CD4-positive, alpha-beta T cell treated with Interleukin-6 for 4 hours (primary cell): ENCODE data around the gene CUL9.
A peak's percentile ranks its signal among the peaks of the same experiment; 100 is the strongest.
"Not testable (repeated sequence)": the region's sequence is repeated elsewhere in the genome, so short reads cannot be mapped to it uniquely, and the experiment has no call there.

Experiments used
- DNase-seq: peaks from one replicate; pipeline ENCODE4 v3.0.0-alpha.2; 2020; ENCODE audit warnings: mixed read lengths

The CUL9 gene

DNA sequence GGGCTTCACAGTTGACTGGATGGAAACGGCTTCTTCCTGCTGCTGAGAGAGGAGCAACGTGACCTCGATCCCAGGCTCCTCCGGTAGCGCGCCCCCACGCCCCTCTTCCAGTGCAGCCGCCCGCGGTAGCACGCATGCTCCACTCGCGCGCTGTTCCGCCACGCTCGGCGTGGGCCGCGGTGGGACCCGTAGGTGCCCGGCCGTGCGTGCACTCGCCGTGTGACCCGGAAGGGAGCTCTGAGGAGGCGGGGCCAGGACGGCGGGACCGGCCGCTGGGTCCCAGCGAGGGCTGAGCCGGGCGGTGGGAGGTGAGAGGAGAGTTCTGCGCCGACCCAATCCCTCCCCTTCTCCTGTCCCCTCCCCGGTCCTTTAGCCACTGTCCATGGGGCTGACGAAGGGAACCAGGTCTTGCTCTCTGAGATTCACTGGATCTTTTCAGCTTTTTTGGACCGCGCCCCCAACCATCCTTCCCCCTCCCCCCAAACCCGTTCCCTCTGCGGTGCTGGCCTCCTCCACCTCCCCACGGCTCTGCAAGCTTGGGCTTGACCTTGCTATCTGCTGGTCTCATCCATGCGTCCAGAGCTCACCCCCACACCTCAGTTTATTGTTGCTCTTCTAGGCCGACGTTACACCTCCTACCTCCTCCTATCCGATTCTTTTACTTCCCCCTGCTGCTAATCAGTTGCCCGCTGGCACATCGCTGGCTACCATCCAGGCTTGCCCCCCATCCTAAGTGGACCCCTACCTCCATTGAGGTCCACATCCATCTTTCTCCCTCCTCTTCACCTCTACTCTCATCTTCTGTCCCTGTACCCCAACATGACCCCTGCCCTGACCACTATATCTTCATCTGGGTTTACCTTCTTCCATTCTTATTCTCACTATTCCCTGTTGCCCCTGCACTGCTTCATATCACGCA, at the start of gene CUL9:
Gene CUL9 (plus strand): TSS at position 255 of the 919 bp plus-strand sequence. CDS start 2,115 bp downstream, outside the sequence.
- DNase-seq = peak; percentile 87

DNA sequence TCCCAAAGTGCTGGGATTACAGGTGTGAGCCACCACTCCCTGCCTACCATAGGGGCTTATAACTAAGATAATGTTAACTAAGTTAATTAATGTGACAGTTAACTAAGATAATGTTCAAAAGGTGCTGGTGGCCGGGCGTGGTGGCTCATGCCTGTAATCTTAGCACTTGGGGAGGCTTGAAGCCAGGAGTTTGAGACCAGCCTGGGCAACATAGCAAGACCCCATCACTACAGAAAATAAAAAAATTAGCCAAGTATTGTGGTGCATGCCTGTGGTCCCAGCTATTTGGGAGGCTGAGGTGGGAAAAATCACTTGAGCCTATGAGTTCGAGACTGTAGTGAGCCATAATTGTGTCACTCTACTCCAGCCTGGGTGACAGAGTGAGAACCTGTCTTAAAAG, 43.7 kb upstream of the CUL9 start:
- DNase-seq = no peak

DNA sequence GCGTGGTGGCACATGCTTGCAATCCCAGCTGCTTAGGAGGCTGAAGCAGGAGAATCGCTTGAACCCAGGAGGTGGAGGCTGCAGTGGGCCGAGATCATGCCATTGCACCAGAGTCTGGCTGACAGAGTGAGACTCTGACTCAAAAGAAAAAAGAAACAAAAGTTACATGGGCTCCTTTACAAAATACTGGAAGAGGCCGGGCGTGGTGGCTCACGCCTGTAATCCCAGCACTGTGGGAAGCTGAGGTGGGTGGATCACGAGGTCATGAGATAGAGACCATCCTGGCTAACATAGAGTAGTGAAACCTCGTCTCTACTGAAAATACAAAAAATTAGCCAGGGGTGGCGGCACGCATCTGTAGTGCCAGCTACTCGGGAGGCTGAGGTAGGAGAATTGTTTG, 42.0 kb upstream of the CUL9 start:
- not testable (repeated sequence) for DNase-seq

GRCh38 chr6:43141644-43142043, 40.4 kb upstream of the CUL9 start:
- DNase-seq = no peak

GRCh38 chr6:43142101-43142500, 39.9 kb upstream of the CUL9 start:
- peak; percentile 10 for DNase-seq

- DNase-seq = peak; percentile 76
Observed at GRCh38 chr6:43143235-43144128, 38.5 kb upstream of the CUL9 start.

DNA sequence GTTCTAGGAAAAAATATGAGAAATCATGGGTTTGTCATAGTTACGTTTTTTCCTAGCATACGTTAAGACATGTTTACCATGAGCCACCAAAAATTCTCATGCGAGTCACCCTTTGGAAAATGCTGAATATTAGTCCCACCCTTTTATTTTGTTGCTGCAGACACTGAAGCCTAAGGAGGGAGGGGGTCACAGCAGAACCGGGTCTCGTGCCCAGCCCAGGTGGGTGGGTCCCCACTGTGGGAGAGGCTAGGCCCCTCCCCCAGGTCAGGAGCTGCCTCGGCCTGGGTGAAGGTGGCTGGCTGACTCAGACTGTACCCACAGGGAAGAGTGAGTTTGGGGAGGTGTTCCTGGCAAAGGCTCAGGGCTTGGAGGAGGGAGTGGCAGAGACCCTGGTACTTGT, 37.1 kb upstream of the CUL9 start:
- no peak for DNase-seq

DNA sequence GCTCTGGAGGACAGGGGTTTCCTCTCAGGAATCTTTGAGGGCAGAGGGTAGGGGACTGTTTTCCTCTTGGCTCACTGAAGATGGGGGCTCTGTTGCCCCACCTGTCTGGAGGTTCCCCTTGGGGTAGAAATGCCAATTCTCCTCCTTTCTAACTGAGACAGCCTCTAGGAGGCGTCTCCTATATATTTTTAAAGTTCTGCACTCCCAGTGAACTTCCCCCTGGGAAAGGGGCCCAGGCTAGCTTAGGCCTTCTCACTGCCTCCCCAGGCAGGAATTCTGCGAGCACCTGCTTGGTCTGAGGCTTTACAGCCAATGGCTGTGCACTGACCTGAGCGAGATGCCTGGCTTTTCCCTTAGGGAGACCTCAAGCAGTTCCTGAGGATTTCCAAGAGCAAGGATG, 35.7 kb upstream of the CUL9 start:
- DNase-seq = no peak

GRCh38 chr6:43146709-43147688, 35.0 kb upstream of the CUL9 start:
- no peak for DNase-seq

DNA sequence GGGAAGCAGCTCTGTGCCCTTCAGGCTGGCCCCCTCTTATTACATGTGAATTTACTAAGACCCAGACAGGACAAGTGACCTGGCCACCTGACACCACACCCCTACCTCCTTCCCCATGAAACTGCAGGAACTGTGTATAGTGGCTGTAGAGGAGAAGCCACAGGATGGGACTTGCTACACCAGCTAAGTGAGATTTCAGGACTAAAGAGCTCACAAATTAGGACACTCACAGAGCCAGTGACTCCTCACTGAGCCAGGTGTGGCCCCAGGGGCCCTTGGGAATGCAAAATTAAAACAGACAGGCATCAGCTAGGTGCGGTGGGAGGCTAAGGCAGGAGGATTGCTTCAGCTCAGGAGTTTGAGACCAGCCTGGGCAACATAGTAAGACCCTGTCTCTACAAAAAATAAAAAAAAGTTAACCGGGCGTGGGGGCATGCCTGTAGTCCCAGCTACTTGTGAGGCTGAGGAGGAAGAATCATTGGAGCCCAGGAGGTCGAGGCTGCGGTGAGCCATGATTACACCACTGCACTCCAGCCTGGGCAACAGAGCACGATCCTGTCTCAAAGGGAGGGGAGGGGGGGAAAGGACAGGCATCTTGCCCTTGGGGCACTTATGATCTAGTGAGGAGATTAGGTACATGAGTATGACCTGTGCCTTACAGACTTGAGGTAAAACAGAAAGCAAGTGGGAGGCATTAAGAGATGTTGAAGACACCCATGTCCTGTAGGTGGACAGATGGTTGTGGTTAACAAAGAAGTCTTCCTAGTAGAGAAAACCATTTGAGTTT, 34.1 kb upstream of the CUL9 start:
- no peak for DNase-seq

DNA sequence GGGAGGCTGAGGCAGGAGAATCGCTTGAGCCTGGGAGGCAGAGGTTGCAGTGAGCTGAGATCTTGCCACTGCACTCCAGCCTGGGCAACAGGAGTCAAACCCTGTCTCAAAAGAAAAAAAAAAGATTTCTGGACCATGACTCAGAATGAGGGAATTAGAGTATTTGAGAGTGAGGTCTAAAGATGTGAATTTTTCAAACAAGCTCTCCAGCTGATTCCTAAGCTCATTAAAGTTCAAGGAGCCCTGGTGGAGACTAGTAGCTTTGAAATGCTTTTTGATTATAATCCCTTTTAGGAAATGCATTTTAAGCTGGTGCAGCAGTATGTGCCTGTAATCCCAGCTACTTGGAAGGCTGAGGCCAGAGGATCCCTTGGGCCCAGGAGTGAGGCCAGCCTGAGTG, 32.7 kb upstream of the CUL9 start:
- no peak for DNase-seq

DNA sequence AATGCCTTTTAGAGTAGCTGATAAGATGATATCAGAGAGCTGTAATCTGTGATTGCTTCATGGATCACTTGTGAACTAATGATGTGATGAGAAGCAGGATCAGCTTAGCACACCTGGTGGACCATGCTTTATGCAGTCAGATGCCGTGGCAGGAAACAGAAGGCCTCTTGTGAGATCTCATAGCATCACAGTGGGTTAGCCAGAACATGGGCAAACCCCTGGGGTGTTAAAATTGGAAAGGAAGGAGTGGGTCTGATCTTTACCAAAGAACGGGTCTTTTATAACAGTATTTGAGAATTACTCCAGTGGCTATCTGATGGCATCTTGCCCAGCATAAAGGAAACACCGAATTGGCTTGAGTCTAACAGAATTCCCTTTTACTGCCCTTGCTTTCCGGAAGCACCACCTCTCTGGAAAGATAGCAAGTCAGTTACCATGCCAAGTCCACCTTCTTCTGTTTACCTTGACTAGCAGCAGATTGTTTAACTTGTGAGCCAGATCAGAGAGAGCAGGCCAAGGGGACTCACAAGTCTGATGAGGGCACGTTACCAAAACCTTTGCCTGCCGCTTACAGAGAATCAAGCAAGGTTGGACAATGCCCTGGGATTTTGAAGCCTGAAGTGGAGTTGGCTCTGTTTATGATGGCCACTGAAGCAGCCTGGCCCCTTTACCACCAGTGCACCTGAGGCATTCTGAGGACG, 31.8 kb upstream of the CUL9 start:
- no peak for DNase-seq

DNA sequence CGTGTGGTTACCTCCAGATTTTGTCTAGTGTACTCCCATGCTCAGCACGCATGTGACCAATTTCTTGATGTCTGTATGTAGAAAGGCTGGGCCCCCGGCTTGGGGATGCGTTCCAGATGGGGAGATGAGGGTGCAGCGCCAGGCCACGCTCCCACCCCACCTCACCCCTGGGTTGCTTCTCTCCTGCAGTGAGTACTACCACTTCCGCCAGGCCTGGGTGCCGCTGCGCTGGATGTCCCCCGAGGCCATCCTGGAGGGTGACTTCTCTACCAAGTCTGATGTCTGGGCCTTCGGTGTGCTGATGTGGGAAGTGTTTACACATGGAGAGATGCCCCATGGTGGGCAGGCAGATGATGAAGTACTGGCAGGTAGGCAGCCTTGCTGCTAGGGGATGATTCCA, 22.4 kb upstream of the CUL9 start:
- DNase-seq = no peak

DNA sequence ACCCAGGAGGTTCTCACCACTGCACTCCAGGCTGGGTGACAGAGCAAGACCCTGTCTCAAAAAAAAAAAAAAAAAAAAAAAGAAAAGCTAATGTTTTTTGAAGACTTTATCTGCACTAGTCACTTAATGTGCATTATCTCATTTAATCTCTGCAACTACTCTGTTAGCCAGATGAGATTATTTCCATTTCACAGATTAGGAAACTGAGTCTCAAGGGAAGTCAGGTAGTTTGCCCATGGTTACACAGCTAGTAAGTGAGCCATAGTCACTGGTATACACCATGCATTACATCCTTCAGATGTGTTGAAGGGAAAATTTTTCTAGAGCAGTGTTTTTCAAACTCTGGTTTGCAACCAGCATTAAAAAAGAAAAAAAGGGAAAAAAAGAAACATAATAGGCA, 18.1 kb upstream of the CUL9 start:
- no peak for DNase-seq

DNA sequence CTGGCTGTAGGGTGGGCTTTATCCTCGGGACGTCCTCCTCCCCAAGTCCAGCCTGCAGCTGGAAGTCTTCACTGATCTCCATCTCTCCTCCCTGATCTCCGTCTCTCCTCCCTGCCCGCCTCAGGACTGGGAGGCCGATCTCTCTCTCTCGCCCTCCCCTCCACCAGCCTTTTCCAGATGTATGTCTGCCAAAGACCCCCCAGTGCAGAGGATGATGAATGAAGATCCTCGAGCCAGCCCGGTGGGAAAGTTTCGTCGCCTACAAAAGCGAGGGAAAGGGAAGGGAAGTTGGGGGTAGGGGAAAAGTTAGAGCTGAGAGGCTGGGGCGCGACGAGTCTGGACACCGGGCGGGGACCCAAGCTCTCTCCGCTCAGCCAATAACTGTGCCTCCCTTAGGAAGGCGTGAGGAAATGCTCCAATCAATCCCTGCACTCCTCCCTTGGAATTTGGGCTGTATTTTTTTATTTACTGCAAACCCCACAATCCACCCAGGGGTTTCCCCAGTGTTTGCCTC, 11.5 kb upstream of the CUL9 start:
- no peak for DNase-seq

- DNase-seq = peak; percentile 99
Observed at GRCh38 chr6:43170931-43171706, 10.9 kb upstream of the CUL9 start, which contains the start of gene SRF. TSS of gene SRF (plus strand) at chr6:43171269. CDS start at chr6:43171657, 388 bp downstream.

- peak; percentile 40 for DNase-seq
Observed at GRCh38 chr6:43171707-43172103, 10.3 kb upstream of the CUL9 start.

GRCh38 chr6:43172104-43173007, 9.6 kb upstream of the CUL9 start:
- peak; percentile 60 for DNase-seq
